H9 (cell line): Measurements from ENCODE around the gene PEPD. TPM values are rescaled to one million over a fixed set of nuclear protein-coding genes. Genes with fewer than 3 reads are reported as not detected.

Source experiments
- DNase-seq: peaks from one replicate; pipeline ENCODE4 v3.0.0-alpha.2; 2017
- H2AFZ ChIP-seq: one replicate; pipeline ENCODE4 v1.6.1; 2013; ENCODE audit warnings: mild to moderate bottlenecking, low read length, control low read depth, moderate library complexity
- H2AK5ac ChIP-seq: 2 replicates; pipeline ENCODE4 v1.6.1; 2013; ENCODE audit warnings: low read length, control low read depth, mixed read lengths; ENCODE audit not compliant: insufficient read length
- H2BK120ac ChIP-seq: one replicate; pipeline ENCODE4 v1.6.1; 2013; ENCODE audit warnings: low read depth, mild to moderate bottlenecking, low read length, control low read depth, inconsistent platforms; ENCODE audit not compliant: poor library complexity, severe bottlenecking
- H2BK12ac ChIP-seq: 2 replicates; pipeline ENCODE4 v1.6.1; 2013; ENCODE audit warnings: low read length, control low read depth, mixed read lengths, low read depth; ENCODE audit not compliant: insufficient read length
- H2BK15ac ChIP-seq: 2 replicates; pipeline ENCODE4 v1.6.1; 2013; ENCODE audit warnings: low read depth, low read length, control low read depth
- H2BK20ac ChIP-seq: one replicate; pipeline ENCODE4 v1.6.1; 2013; ENCODE audit warnings: low read depth, mild to moderate bottlenecking, low read length, control low read depth, inconsistent platforms; ENCODE audit not compliant: poor library complexity, severe bottlenecking
- H2BK5ac ChIP-seq: 2 replicates; pipeline ENCODE4 v1.6.1; 2013; ENCODE audit warnings: low read length, control low read depth, mixed read lengths; ENCODE audit not compliant: insufficient read length
- H3K14ac ChIP-seq: 2 replicates; pipeline ENCODE4 v1.6.1; 2013; ENCODE audit warnings: low read length, control low read depth; ENCODE audit not compliant: insufficient read depth
- H3K18ac ChIP-seq: 2 replicates; pipeline ENCODE4 v1.6.1; 2013; ENCODE audit warnings: low read depth, mild to moderate bottlenecking, mixed read lengths, low read length, control low read depth; ENCODE audit not compliant: insufficient read length
- H3K23ac ChIP-seq: 2 replicates; pipeline ENCODE4 v1.6.1; 2013; ENCODE audit warnings: low read length, control low read depth, mixed read lengths, low read depth; ENCODE audit not compliant: insufficient read length
- H3K23me2 ChIP-seq: 2 replicates; pipeline ENCODE4 v1.6.1; 2013; ENCODE audit warnings: low read depth, mild to moderate bottlenecking, mixed read lengths, low read length, control low read depth; ENCODE audit not compliant: insufficient read length, poor library complexity, severe bottlenecking
- H3K27ac ChIP-seq: 2 replicates; pipeline ENCODE4 v1.5.1; 2013; ENCODE audit warnings: low read length, control low read depth, mixed read lengths, low read depth; ENCODE audit not compliant: insufficient read length
- H3K27me3 ChIP-seq: 2 replicates; pipeline ENCODE4 v1.6.1; 2013; ENCODE audit warnings: low read length, control low read depth, inconsistent platforms; ENCODE audit not compliant: insufficient read depth
- H3K4ac ChIP-seq: 2 replicates; pipeline ENCODE4 v1.6.1; 2013; ENCODE audit warnings: low read depth, mild to moderate bottlenecking, control low read depth, inconsistent platforms, low read length, moderate library complexity
- H3K4me1 ChIP-seq: 2 replicates; pipeline ENCODE4 v1.6.1; 2013; ENCODE audit warnings: low read length, control low read depth, inconsistent platforms; ENCODE audit not compliant: insufficient read depth
- H3K4me2 ChIP-seq: 2 replicates; pipeline ENCODE4 v1.6.1; 2013; ENCODE audit warnings: low read length, control low read depth, mixed read lengths; ENCODE audit not compliant: insufficient read length, insufficient read depth
- H3K56ac ChIP-seq: 2 replicates; pipeline ENCODE4 v1.6.1; 2013; ENCODE audit warnings: low read depth, mild to moderate bottlenecking, mixed read lengths, low read length, control low read depth; ENCODE audit not compliant: insufficient read length
- H3K79me1 ChIP-seq: 2 replicates; pipeline ENCODE4 v1.6.1; 2013; ENCODE audit warnings: low read depth, mild to moderate bottlenecking, moderate library complexity, low read length, control low read depth, inconsistent platforms; ENCODE audit not compliant: insufficient read depth, poor library complexity, severe bottlenecking
- H3K79me2 ChIP-seq: 2 replicates; pipeline ENCODE4 v1.6.1; 2013; ENCODE audit warnings: low read length, control low read depth, inconsistent platforms; ENCODE audit not compliant: insufficient read depth
- H3K9ac ChIP-seq: 2 replicates; pipeline ENCODE4 v1.6.1; 2013; ENCODE audit warnings: low read length, control low read depth, mixed read lengths; ENCODE audit not compliant: insufficient read length; ENCODE audit errors: extremely low read depth
- H3K9me3 ChIP-seq: one replicate; pipeline ENCODE4 v1.6.1; 2013; ENCODE audit warnings: low read depth, low read length, inconsistent platforms; ENCODE audit not compliant: control insufficient read depth
- H3T11ph ChIP-seq: one replicate; pipeline ENCODE4 v1.6.1; 2013; ENCODE audit warnings: mild to moderate bottlenecking, low read length, control low read depth, inconsistent platforms
- H4K20me1 ChIP-seq: one replicate; pipeline ENCODE4 v1.6.1; 2013; ENCODE audit not compliant: control insufficient read depth, insufficient read length, insufficient read depth
- H4K5ac ChIP-seq: 2 replicates; pipeline ENCODE4 v1.6.1; 2013; ENCODE audit warnings: low read depth, mild to moderate bottlenecking, mixed read lengths, low read length, control low read depth; ENCODE audit not compliant: insufficient read length
- H4K8ac ChIP-seq: replicated peaks from 2 replicates; pipeline ENCODE4 v1.6.1; 2013; ENCODE audit warnings: low read length, control low read depth, mixed read lengths, low read depth; ENCODE audit not compliant: insufficient read length
- H4K91ac ChIP-seq: 2 replicates; pipeline ENCODE4 v1.6.1; 2013; ENCODE audit warnings: low read depth, mild to moderate bottlenecking, moderate library complexity, mixed read lengths, low read length, control low read depth; ENCODE audit not compliant: insufficient read length
- H3K27ac Mint-ChIP-seq, 3 experiments: 2 replicates in 2 of 3; 3 replicates in 1 of 3; pipeline ENCODE4 v1.8.0; 2020 to 2021; ENCODE audit warnings: mixed read lengths in 3 of 3, mild to moderate bottlenecking in 1 of 3, moderate library complexity in 1 of 3
- H3K27me3 Mint-ChIP-seq: 2 replicates; pipeline ENCODE4 v1.8.0; 2021; ENCODE audit warnings: low read depth, mild to moderate bottlenecking, moderate library complexity, mixed read lengths
- H3K36me3 Mint-ChIP-seq, 3 experiments: 2 replicates in 2 of 3; 3 replicates in 1 of 3; pipeline ENCODE4 v1.8.0; 2020 to 2021; ENCODE audit warnings: low read depth in 3 of 3, mixed read lengths in 3 of 3; ENCODE audit not compliant: insufficient read depth in 1 of 3
- H3K4me1 Mint-ChIP-seq, 2 experiments: 2 replicates each; pipeline ENCODE4 v1.8.0; 2020; ENCODE audit warnings: mixed read lengths in 2 of 2
- H3K4me3 Mint-ChIP-seq, 2 experiments: 2 replicates in 1 of 2; 3 replicates in 1 of 2; pipeline ENCODE4 v1.8.0; 2020 to 2021; ENCODE audit warnings: mild to moderate bottlenecking in 2 of 2, mixed read lengths in 2 of 2, moderate library complexity in 1 of 2
- H3K9me3 Mint-ChIP-seq, 2 experiments: 2 replicates in 1 of 2; 3 replicates in 1 of 2; pipeline ENCODE4 v1.8.0; 2020; ENCODE audit warnings: mild to moderate bottlenecking in 2 of 2, mixed read lengths in 2 of 2, moderate library complexity in 1 of 2
- WGBS: extraction: QIAGEN DNeasy Blood & Tissue Kit; methylation state at CpG from one replicate; pipeline ENCODE4 v1.1.7; 2013; ENCODE audit warnings: missing lambda C conversion rate, low lambda C conversion rate, mixed read lengths; ENCODE audit not compliant: insufficient read length; ENCODE audit errors: extremely low coverage; 5-methylcytosine and 5-hydroxymethylcytosine counted together
- total RNA-seq: library from RNA; stranded (reverse); gene quantifications from 2 replicates; pipeline ENCODE4 v1.2.1, GENCODE V29; 2021
- TF ChIP-seq, protein P1 (sequence below): fragments of 200-600 bp; sonication (generic); conservative IDR thresholded peaks from 3 replicates; pipeline ENCODE4 v1.8.0; 2021; ENCODE audit warnings: antibody characterized with exemption, mild to moderate bottlenecking

The PEPD gene
- total RNA-seq, 1 experiment from 2014 or later, result 52.8 TPM

DNA sequence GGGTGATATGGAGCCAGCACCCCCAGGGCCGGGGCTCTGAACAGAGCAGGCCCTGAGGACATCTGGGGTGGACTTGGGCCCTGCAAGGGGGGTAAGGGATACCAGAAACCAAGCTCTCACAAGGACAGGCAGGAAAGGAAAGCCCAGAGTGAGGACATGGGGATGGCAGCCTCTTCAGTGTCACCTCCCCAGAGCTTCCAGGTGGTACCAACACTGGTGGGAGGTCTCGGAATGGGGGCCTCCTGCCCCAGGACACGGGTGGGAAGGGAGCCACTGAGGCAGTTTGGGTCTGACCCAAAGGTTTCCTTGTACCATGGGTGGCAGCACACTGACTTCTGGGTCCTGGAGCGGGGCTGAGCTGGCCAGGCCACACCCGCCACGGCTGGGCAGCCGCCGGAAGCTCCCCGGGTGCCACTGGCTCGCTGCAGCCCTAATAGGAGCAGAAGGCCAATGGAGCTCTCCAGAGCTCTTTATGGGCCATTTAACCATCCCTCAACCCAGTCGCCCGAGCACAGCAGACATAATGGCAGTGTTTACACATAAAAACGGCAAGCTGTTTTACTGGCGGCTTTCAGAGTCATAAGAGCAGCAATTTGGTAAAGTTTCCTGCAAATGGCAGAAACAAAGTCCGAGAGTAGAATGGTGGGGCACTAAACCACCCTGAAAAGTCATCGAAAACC is 59.3 kb downstream of the PEPD start:
- Histone ChIP-seq H4K20me1 (peaks cover 2% of the 10 kb centered on the region), H3K79me1 (no peaks in the 10 kb centered on the region), H2BK120ac (no peak overlapping the region), H3K9ac (no peak overlapping the region), H3K4ac (no peak overlapping the region), H3K79me2 (no peaks in the 10 kb centered on the region), H3K23me2 (no peaks in the 10 kb centered on the region), H2BK15ac (no peak overlapping the region), H3K56ac (no peak overlapping the region), H3K4me2 (no peak overlapping the region), H2AFZ (no peak overlapping the region), H3K18ac (no peak overlapping the region), H2AK5ac (no peak overlapping the region), H2BK12ac (no peak overlapping the region), H2BK5ac (no peak overlapping the region), H2BK20ac (no peak overlapping the region), H3K9me3 (no peaks in the 10 kb centered on the region), H4K91ac (no peak overlapping the region), H3T11ph (no peak overlapping the region), H3K23ac (no peak overlapping the region), H4K5ac (no peak overlapping the region), H4K8ac (no peak overlapping the region), H3K27me3 (no peaks in the 10 kb centered on the region), H3K4me1 (no peaks in the 10 kb centered on the region), H3K14ac (no peak overlapping the region), H3K27ac (no peak overlapping the region)
- no peaks in the 10 kb centered on the region for H3K4me1 Mint-ChIP-seq
- WGBS, result no CpG with 5 or more reads among the region's 16 CpGs
- no peaks in the 10 kb centered on the region for H3K9me3 Mint-ChIP-seq
- no peak overlapping the region for H3K27ac Mint-ChIP-seq
- no peaks in the 10 kb centered on the region for H3K27me3 Mint-ChIP-seq
- H3K36me3 Mint-ChIP-seq, result no peaks in the 10 kb centered on the region; a peak in 2 of 7 replicates
- no peak overlapping the region for H3K4me3 Mint-ChIP-seq
- DNase-seq, result peak; percentile 16
- TF ChIP-seq, protein P1, sequence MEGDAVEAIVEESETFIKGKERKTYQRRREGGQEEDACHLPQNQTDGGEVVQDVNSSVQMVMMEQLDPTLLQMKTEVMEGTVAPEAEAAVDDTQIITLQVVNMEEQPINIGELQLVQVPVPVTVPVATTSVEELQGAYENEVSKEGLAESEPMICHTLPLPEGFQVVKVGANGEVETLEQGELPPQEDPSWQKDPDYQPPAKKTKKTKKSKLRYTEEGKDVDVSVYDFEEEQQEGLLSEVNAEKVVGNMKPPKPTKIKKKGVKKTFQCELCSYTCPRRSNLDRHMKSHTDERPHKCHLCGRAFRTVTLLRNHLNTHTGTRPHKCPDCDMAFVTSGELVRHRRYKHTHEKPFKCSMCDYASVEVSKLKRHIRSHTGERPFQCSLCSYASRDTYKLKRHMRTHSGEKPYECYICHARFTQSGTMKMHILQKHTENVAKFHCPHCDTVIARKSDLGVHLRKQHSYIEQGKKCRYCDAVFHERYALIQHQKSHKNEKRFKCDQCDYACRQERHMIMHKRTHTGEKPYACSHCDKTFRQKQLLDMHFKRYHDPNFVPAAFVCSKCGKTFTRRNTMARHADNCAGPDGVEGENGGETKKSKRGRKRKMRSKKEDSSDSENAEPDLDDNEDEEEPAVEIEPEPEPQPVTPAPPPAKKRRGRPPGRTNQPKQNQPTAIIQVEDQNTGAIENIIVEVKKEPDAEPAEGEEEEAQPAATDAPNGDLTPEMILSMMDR, result no peak
